Heart left ventricle (tissue), 16 donors: ENCODE results near the gene ZNHIT3. TPM values are rescaled to one million over a fixed set of nuclear protein-coding genes. Genes with fewer than 3 reads are reported as not detected.
A peak's percentile ranks its signal among the peaks of the same experiment; 100 is the strongest.

Experiments used
- ATAC-seq, 4 donors: fragments of 200-7000 bp; cut with Tn5 transposase; one replicate each; pipeline ENCODE4 v1.9.1; 2020 to 2022; ENCODE audit warnings: moderate library complexity in 4 of 4, mild to moderate bottlenecking in 3 of 4, moderate number of reproducible peaks in 1 of 4
- DNase-seq, 5 donors: peaks; one replicate each; pipeline ENCODE4 v3.0.0-alpha.2; 2020
- H3K27ac ChIP-seq, 12 donors: fragments of 200-600 bp; sonication (generic) in 4 of 12; one replicate each; pipeline versions ENCODE4 v1.5.0 to v1.8.0; 2016 to 2022; ENCODE audit warnings: mild to moderate bottlenecking in 2 of 12
- H3K27me3 ChIP-seq, 9 donors: fragments of 200-600 bp; sonication (generic) in 2 of 9; one replicate each; pipeline versions ENCODE4 v1.5.1 to v1.8.0; 2016 to 2022; ENCODE audit warnings: mild to moderate bottlenecking in 3 of 9
- H3K36me3 ChIP-seq, 9 donors: fragments of 200-600 bp; sonication (generic) in 2 of 9; one replicate each; pipeline versions ENCODE4 v1.5.0 to v1.8.0; 2018 to 2022; ENCODE audit warnings: mild to moderate bottlenecking in 2 of 9
- H3K4me1 ChIP-seq, 12 donors: fragments of 200-600 bp; sonication (generic) in 4 of 12; one replicate each; pipeline versions ENCODE4 v1.5.0 to v1.8.0; 2016 to 2022; ENCODE audit warnings: mild to moderate bottlenecking in 3 of 12
- H3K4me3 ChIP-seq, 12 donors: fragments of 200-600 bp; sonication (generic) in 4 of 12; one replicate each; pipeline versions ENCODE4 v1.5.0 to v1.8.0; 2017 to 2022; ENCODE audit warnings: mild to moderate bottlenecking in 9 of 12, moderate library complexity in 4 of 12
- H3K9me3 ChIP-seq, 12 donors: fragments of 200-600 bp; sonication (generic) in 4 of 12; one replicate each; pipeline versions ENCODE4 v1.5.0 to v1.8.0; 2016 to 2022; ENCODE audit warnings: mild to moderate bottlenecking in 1 of 12
- POLR2A ChIP-seq, 2 donors: fragments of 450-650 bp; IDR thresholded peaks; one replicate each; pipeline ENCODE4 v1.6.1; 2017; ENCODE audit warnings: antibody characterized with exemption in 2 of 2, mild to moderate bottlenecking in 2 of 2, moderate library complexity in 2 of 2
- whole genome bisulfite sequencing, 4 donors: extraction: QIAGEN DNeasy Blood & Tissue Kit in 2 of 4; methylation state at CpG; one replicate each; pipeline versions ENCODE4 v1.1.5 to v1.1.7; 2013 to 2018; 5-methylcytosine and 5-hydroxymethylcytosine counted together
- intact Hi-C, 10 donors: fragments of 100-400 bp; cut with DNase I; formaldehyde crosslinking; loops; one replicate each; pipeline versions ENCODE4 v1.11.1 to v1.14.2; 2022
- polyA plus RNA-seq, 2 donors: library from polyadenylated mRNA; stranded (reverse); fragments of 200-250 nt; gene quantifications; one replicate each; pipeline ENCODE4 v1.2.3, GENCODE V29; 2013
- total RNA-seq, 9 donors: library from RNA; depleted of rRNA in 2 of 9; stranded (reverse); fragments of >200 nt in 2 of 9; fragmentation: NEBNext Ultra II Directional in 3 of 9; extraction: Animal tissue kit (Norgen Biotek cat#: 25700) in 3 of 9; gene quantifications; one replicate each; pipeline versions ENCODE4 v1.1.0 to v1.2.4, GENCODE V29; 2016 to 2023
- TF ChIP-seq, protein P1 (sequence below), 12 donors: fragments of 200-600 bp; sonication (generic) in 4 of 12; IDR thresholded peaks; one replicate each; pipeline versions ENCODE4 v1.5.0 to v1.8.0; 2018 to 2022; ENCODE audit warnings: antibody characterized with exemption in 12 of 12, mild to moderate bottlenecking in 5 of 12
- donor health status: ischemic (EF 13 %, LVEDD 7.1; RV severe dilation, severe dysfunction).
- donor health status: healthy with polysubstance abuse.
- donor health status: DM: no; HTN: yes; CAD: no.
- donor health status: DM: no; HTN: no; CAD: no.
- donor health status: ischemic (EF 25% LVEDD 6.9; RV normal size, moderate dysfunction).
- donor health status: ischemic (EF 25% LVEDD 5.7; RV mildly dilated, moderate dysfunction).
- donor health status: healthy.
- donor health status: DM: yes; HTN: yes; CAD: no.
- donor health status: ischemic (EF 35%, LVEDD 5.7; RV mildly dilated, moderate dysfunction).
- donor health status: nonischemic (EF 11% LVEDD 7.7; RV severe dilation, severe dysfunction).
- donor health status: DM: yes; HTN: yes; CAD: no.
- donor health status: PGD.
- donor health status: ischemic (EF 29% LVEDD 5.4; RV normal size, mild dysfunction).
- donor health status: nonischemic (EF 23%, LVEDD 6.1; RV moderate dilation, normal function).

Gene ZNHIT3
- total and polyA plus RNA-seq, 11 donors: 14.8 to 41.2 (median 23.1) TPM

DNA sequence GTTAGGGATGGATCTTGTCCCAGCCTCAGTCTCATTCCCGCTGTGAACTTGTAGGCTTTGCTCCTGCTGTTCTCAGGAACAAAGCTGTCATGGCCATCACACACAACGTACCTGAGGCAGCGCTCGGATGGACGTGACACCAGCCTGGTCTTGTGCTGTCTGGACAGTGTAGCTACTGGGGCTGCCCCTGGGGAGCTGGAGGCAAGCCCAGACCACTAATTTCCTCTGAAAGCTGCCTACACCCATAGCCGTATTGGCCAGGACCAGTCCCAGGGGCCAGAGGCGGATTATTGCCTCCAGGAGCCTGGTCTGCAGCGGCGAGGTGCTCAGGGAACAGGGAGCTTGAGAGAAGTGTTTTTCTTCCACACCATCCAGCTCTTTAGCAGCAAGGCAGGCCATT is 11.7 kb downstream of the ZNHIT3 start:
- TF ChIP-seq, protein P1, sequence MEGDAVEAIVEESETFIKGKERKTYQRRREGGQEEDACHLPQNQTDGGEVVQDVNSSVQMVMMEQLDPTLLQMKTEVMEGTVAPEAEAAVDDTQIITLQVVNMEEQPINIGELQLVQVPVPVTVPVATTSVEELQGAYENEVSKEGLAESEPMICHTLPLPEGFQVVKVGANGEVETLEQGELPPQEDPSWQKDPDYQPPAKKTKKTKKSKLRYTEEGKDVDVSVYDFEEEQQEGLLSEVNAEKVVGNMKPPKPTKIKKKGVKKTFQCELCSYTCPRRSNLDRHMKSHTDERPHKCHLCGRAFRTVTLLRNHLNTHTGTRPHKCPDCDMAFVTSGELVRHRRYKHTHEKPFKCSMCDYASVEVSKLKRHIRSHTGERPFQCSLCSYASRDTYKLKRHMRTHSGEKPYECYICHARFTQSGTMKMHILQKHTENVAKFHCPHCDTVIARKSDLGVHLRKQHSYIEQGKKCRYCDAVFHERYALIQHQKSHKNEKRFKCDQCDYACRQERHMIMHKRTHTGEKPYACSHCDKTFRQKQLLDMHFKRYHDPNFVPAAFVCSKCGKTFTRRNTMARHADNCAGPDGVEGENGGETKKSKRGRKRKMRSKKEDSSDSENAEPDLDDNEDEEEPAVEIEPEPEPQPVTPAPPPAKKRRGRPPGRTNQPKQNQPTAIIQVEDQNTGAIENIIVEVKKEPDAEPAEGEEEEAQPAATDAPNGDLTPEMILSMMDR (IDR thresholded peaks at IDR 0.05): no peak
- TF ChIP-seq POLR2A (IDR thresholded peaks at IDR 0.05): no peak
- DNase-seq: no peak
- H3K36me3 ChIP-seq: peaks cover 0 to 96% (median 65%) of the 10 kb centered on the region in 9 donors
- no peak overlapping the region for H3K4me3 ChIP-seq
- peak in 2 of 4 donors; percentile 22 to 47 for ATAC-seq
- H3K27me3 ChIP-seq: no peaks in the 10 kb centered on the region
- peaks cover 0 to 13% (median 0%) of the 10 kb centered on the region in 12 donors for H3K4me1 ChIP-seq
- no peaks in the 10 kb centered on the region for H3K9me3 ChIP-seq
- intact Hi-C loops: loop anchor here in 1 of 10 donors (5.0 kb wide), 1 partner anchor 39 kb away; no protein-coding TSS in a partner anchor
- no peak overlapping the region for H3K27ac ChIP-seq
- WGBS, 4 donors: 41 to 63% (median 61%) methylated on average over 8 to 9 of the region's 9 CpGs

DNA sequence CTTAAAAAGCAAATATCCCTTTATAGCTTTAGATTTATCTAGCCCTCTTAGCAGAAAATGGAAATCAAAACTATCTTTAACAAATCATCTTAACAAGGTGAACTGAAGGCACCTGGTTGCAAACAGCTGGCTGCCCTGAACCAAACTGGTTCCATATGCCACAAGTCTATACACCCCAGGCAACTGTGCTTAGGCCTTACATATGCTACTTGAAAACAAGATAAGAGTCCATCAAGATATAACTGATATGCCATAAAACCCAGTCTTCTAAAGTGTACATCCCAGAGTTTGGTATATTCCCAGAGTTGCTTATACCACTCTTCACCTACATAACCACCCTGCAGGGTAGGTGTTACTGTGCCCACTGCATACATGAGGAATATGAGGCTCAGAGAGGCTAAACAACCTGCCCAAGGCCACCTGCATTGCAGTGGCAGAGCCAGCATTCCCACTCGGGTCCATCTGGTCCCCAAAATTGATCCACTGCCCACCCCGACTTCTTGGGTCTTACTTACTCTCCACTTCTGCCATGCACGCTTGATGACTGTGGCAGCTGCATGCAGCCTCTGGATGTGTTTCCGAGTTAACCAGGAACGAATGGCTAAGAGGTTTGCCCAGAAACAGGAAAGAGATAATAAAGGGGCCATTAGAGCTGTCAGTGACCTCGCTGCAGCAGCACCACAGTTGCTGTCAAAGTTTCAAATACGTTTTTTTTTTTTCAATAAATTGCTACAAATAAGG is 12.2 kb downstream of the ZNHIT3 start:
- peaks cover 0 to 94% (median 60%) of the 10 kb centered on the region in 9 donors for H3K36me3 ChIP-seq
- no peak for ATAC-seq
- intact Hi-C loops: loop anchor here in 1 of 10 donors (5.0 kb wide), 1 partner anchor 39 kb away; no protein-coding TSS in a partner anchor
- no peak overlapping the region for H3K27ac ChIP-seq
- peaks cover 0 to 19% (median 2%) of the 10 kb centered on the region in 12 donors for H3K4me1 ChIP-seq
- no peaks in the 10 kb centered on the region for H3K9me3 ChIP-seq
- DNase-seq: no peak
- no peak overlapping the region for H3K4me3 ChIP-seq
- no peaks in the 10 kb centered on the region for H3K27me3 ChIP-seq
- TF ChIP-seq POLR2A (IDR thresholded peaks at IDR 0.05): no peak
- TF ChIP-seq, protein P1 (IDR thresholded peaks at IDR 0.05): no peak
- 52 to 60% (median 56%) methylated on average over 7 of the region's 7 CpGs for WGBS, 4 donors

DNA sequence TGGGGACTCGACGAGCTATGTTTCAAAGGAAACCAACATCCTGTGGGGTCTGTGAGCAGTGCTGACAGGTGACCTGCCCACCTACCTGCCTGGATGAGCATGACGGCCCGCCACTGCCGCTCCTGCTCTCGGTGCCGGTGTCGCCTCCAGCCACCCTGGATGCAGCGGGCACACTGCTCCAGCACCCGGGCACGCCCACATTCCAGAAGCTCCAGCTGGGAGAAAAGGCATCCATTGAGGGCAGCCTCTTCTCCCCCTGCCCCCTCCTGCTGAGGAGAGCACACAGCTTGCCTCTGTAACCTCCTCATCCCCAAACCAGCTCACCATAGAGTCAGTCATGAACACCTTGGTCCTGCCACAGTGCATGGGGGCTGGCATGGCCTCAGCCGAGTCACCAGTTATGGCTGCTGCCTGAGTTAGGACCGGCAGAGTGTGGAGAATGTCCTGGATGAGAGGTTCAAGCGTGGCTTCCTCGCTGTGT is 14.3 kb downstream of the ZNHIT3 start:
- no peak overlapping the region for H3K4me3 ChIP-seq
- no peak overlapping the region for H3K27ac ChIP-seq
- H3K9me3 ChIP-seq: no peaks in the 10 kb centered on the region
- 73 to 89% (median 81%) methylated on average over 6 to 15 of the region's 15 CpGs for WGBS, 4 donors
- H3K4me1 ChIP-seq: peaks cover 0 to 28% (median 5%) of the 10 kb centered on the region in 12 donors
- H3K27me3 ChIP-seq: no peaks in the 10 kb centered on the region
- intact Hi-C loops: no loop called here
- DNase-seq (no peak), ATAC-seq (no peak)
- peaks cover 0 to 93% (median 60%) of the 10 kb centered on the region in 9 donors for H3K36me3 ChIP-seq
- TF ChIP-seq POLR2A (IDR thresholded peaks at IDR 0.05): no peak
- TF ChIP-seq, protein P1 (IDR thresholded peaks at IDR 0.05): no peak

DNA sequence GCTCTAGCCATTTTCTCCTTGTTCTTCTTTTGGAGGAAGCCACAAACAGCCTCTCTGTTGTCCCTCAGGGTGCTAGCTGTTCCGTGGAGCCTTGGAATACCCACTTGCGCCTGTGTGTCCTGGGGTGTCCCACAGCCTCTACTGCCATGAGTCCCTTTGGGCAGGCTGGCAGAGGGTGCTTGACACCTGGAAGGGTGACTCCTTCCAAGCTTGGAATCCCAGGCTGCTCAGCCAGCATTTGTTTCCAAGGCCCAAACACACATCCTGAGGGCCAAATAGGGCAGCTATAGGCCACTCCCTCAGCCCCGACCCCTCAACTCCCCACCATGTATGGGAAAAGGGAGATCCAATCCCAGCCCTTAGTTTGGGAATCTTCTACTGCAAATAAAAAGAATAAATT is 14.9 kb downstream of the ZNHIT3 start:
- WGBS, 4 donors: 87 to 100% (median 99%) methylated on average over 3 of the region's 3 CpGs
- no peak for ATAC-seq
- DNase-seq: no peak
- intact Hi-C loops: no loop called here
- Histone ChIP-seq H3K27me3 (no peaks in the 10 kb centered on the region), H3K4me1 (peaks cover 0 to 28% (median 5%) of the 10 kb centered on the region in 12 donors), H3K36me3 (peaks cover 0 to 93% (median 60%) of the 10 kb centered on the region in 9 donors), H3K9me3 (no peaks in the 10 kb centered on the region), H3K27ac (no peak overlapping the region), H3K4me3 (no peak overlapping the region)
- TF ChIP-seq, protein P1 (IDR thresholded peaks at IDR 0.05): no peak
- no peak for TF ChIP-seq POLR2A (IDR thresholded peaks at IDR 0.05)
